Natural killer cell (primary cell): Measurements from ENCODE around the gene PLEKHA6. TPM values are rescaled to one million over a fixed set of nuclear protein-coding genes. Genes with fewer than 3 reads are reported as not detected.

Experiments
- ATAC-seq, 3 donors: fragments of 150-1000 bp in 2 of 3; fragments of 200-7000 bp in 1 of 3; cut with Tn5 transposase; 1 replicate in 1 of 3; 2 replicates in 2 of 3; pipeline ENCODE4 v1.10.0; 2021; ENCODE audit warnings: mild to moderate bottlenecking in 2 of 3, moderate library complexity in 2 of 3
- DNase-seq, 2 donors: peaks; one replicate each; pipeline versions ENCODE4 v3.0.0 to v3.0.0-alpha.2; 2013 to 2021; ENCODE audit warnings: mixed read lengths in 1 of 2
- H3K27ac ChIP-seq: one replicate; pipeline ENCODE4 v1.5.1; 2013; ENCODE audit warnings: mild to moderate bottlenecking, low read length
- H3K27me3 ChIP-seq: one replicate; pipeline ENCODE4 v1.6.1; 2013; ENCODE audit warnings: low read length; ENCODE audit not compliant: control insufficient read depth, insufficient read depth
- H3K36me3 ChIP-seq: one replicate; pipeline ENCODE4 v1.6.1; 2013; ENCODE audit warnings: low read length; ENCODE audit not compliant: control insufficient read depth, insufficient read depth
- H3K4me1 ChIP-seq: one replicate; pipeline ENCODE4 v1.6.1; 2013; ENCODE audit warnings: low read length; ENCODE audit not compliant: control insufficient read depth, insufficient read depth
- H3K4me3 ChIP-seq: one replicate; pipeline ENCODE4 v1.5.1; 2013; ENCODE audit warnings: low read length
- H3K9me3 ChIP-seq: one replicate; pipeline ENCODE4 v1.6.1; 2013; ENCODE audit warnings: low read length; ENCODE audit not compliant: control insufficient read depth, insufficient read depth
- H3K27ac Mint-ChIP-seq, 2 donors: one replicate each; pipeline ENCODE4 v1.8.0; 2022; ENCODE audit warnings: mild to moderate bottlenecking in 2 of 2, mixed read lengths in 2 of 2, moderate library complexity in 1 of 2
- H3K27me3 Mint-ChIP-seq, 2 donors: one replicate each; pipeline ENCODE4 v1.8.0; 2022; ENCODE audit warnings: low read depth in 2 of 2, mixed read lengths in 2 of 2
- H3K36me3 Mint-ChIP-seq: one replicate; pipeline ENCODE4 v1.8.0; 2022; ENCODE audit warnings: mixed read lengths
- H3K4me1 Mint-ChIP-seq, 2 donors: one replicate each; pipeline ENCODE4 v1.8.0; 2022; ENCODE audit warnings: mixed read lengths in 2 of 2
- H3K4me3 Mint-ChIP-seq: one replicate; pipeline ENCODE4 v1.8.0; 2022; ENCODE audit warnings: mild to moderate bottlenecking, moderate library complexity, mixed read lengths
- H3K9me3 Mint-ChIP-seq, 2 donors: one replicate each; pipeline ENCODE4 v1.8.0; 2022; ENCODE audit warnings: mixed read lengths in 2 of 2
- CTCF ChIP-seq: fragments of 200-600 bp; IDR thresholded peaks from one replicate; pipeline ENCODE4 v1.8.0; 2022; ENCODE audit warnings: antibody characterized with exemption
- WGBS: methylation state at CpG from one replicate; pipeline ENCODE4 v1.1.7; 2013; ENCODE audit warnings: missing lambda C conversion rate; ENCODE audit not compliant: insufficient coverage; 5-methylcytosine and 5-hydroxymethylcytosine counted together
- intact Hi-C: fragments of 100-400 bp; cut with micrococcal nuclease; formaldehyde crosslinking; loops from one replicate; pipeline ENCODE4 v1.14.2; 2022
- total RNA-seq, 4 donors: library from RNA; stranded (reverse); fragments of 120-200 nt in 1 of 4; gene quantifications; one replicate each; pipeline versions ENCODE4 v1.2.3 to v1.2.4, GENCODE V29; 2013 to 2022

PLEKHA6 gene
- total RNA-seq, 3 donors from 2014 or later (not counting 1 experiment from before 2014, with no cell fraction given): 0.10 to 0.43 (median 0.16) TPM

GRCh38 chr1:204246876-204247275, 112.9 kb downstream of the PLEKHA6 start:
- intact Hi-C loops: no loop called here
- H3K27me3 ChIP-seq: no peaks in the 10 kb centered on the region
- no peak overlapping the region for H3K27ac ChIP-seq
- Mint-ChIP-seq H3K36me3 (no peaks in the 10 kb centered on the region), H3K4me1 (no peaks in the 10 kb centered on the region), H3K27me3 (no peaks in the 10 kb centered on the region), H3K9me3 (no peaks in the 10 kb centered on the region), H3K4me3 (no peak overlapping the region), H3K27ac (no peak overlapping the region)
- 96% methylated on average over 4 of the region's 4 CpGs for WGBS
- no peak overlapping the region for H3K4me3 ChIP-seq
- H3K4me1 ChIP-seq: no peaks in the 10 kb centered on the region
- no peaks in the 10 kb centered on the region for H3K9me3 ChIP-seq
- DNase-seq (no peak), ATAC-seq (no peak)
- TF ChIP-seq CTCF: no peak
- no peaks in the 10 kb centered on the region for H3K36me3 ChIP-seq

- Mint-ChIP-seq H3K36me3 (no peaks in the 10 kb centered on the region), H3K4me1 (no peaks in the 10 kb centered on the region), H3K27me3 (no peaks in the 10 kb centered on the region), H3K27ac (no peak overlapping the region), H3K9me3 (no peaks in the 10 kb centered on the region), H3K4me3 (no peak overlapping the region)
- Histone ChIP-seq H3K4me1 (no peaks in the 10 kb centered on the region), H3K27me3 (no peaks in the 10 kb centered on the region), H3K27ac (no peak overlapping the region), H3K36me3 (no peaks in the 10 kb centered on the region), H3K9me3 (no peaks in the 10 kb centered on the region), H3K4me3 (no peak overlapping the region)
- intact Hi-C loops: no loop called here
- ATAC-seq (peak in 1 of 3 donors; percentile 39), DNase-seq (no peak)
- 92% methylated on average over 10 of the region's 10 CpGs for WGBS
- TF ChIP-seq CTCF: no peak
Observed at GRCh38 chr1:204242920-204243319, 116.8 kb downstream of the PLEKHA6 start.

GRCh38 chr1:204241914-204242313, 117.8 kb downstream of the PLEKHA6 start:
- Histone ChIP-seq H3K9me3 (no peaks in the 10 kb centered on the region), H3K27ac (no peak overlapping the region), H3K36me3 (no peaks in the 10 kb centered on the region), H3K4me3 (no peak overlapping the region), H3K27me3 (no peaks in the 10 kb centered on the region), H3K4me1 (no peaks in the 10 kb centered on the region)
- WGBS: 87% methylated on average over 5 of the region's 5 CpGs
- H3K36me3 Mint-ChIP-seq: no peaks in the 10 kb centered on the region
- no peaks in the 10 kb centered on the region for H3K27me3 Mint-ChIP-seq
- intact Hi-C loops: no loop called here
- H3K27ac Mint-ChIP-seq: no peak overlapping the region
- DNase-seq: no peak
- H3K9me3 Mint-ChIP-seq: no peaks in the 10 kb centered on the region
- no peaks in the 10 kb centered on the region for H3K4me1 Mint-ChIP-seq
- TF ChIP-seq CTCF: no peak
- ATAC-seq: no peak
- no peak overlapping the region for H3K4me3 Mint-ChIP-seq

- TF ChIP-seq CTCF: no peak
- Histone ChIP-seq H3K4me1 (no peaks in the 10 kb centered on the region), H3K4me3 (no peak overlapping the region), H3K9me3 (no peaks in the 10 kb centered on the region), H3K36me3 (no peaks in the 10 kb centered on the region), H3K27ac (no peak overlapping the region), H3K27me3 (no peaks in the 10 kb centered on the region)
- H3K4me1 Mint-ChIP-seq: no peaks in the 10 kb centered on the region
- intact Hi-C loops: no loop called here
- DNase-seq (no peak), ATAC-seq (no peak)
- H3K36me3 Mint-ChIP-seq: no peaks in the 10 kb centered on the region
- peaks cover 0 to 4% of the 10 kb centered on the region in 2 donors for H3K27me3 Mint-ChIP-seq
- no peaks in the 10 kb centered on the region for H3K9me3 Mint-ChIP-seq
- H3K27ac Mint-ChIP-seq: no peak overlapping the region
- WGBS: 71% methylated on average over 2 of the region's 2 CpGs
- no peak overlapping the region for H3K4me3 Mint-ChIP-seq
Observed at GRCh38 chr1:204241050-204241449, 118.7 kb downstream of the PLEKHA6 start.
